HFF-Myc (cell line): ENCODE results near the gene CYP4A11.
"Not testable (repeated sequence)": the region's sequence is repeated elsewhere in the genome, so short reads cannot be mapped to it uniquely, and the experiment has no call there.

Experiments
- DNase-seq: peaks from one replicate; pipeline ENCODE4 v3.0.0-alpha.2; 2011; ENCODE audit warnings: low read depth; ENCODE audit errors: extremely low read depth
- H3K4me3 ChIP-seq: replicated peaks from 2 replicates; pipeline ENCODE4 v1.5.1; 2011; ENCODE audit warnings: low read depth, mild to moderate bottlenecking, control low read depth, low read length
- CTCF ChIP-seq: IDR thresholded peaks from 2 replicates; pipeline ENCODE4 v1.5.1; 2012; ENCODE audit warnings: mild to moderate bottlenecking, low read depth, low read length, control low read depth; ENCODE audit errors: missing control alignments

CYP4A11 gene

GRCh38 chr1:46960250-46960649 lies 19.0 kb upstream of the CYP4A11 start:
- no peak for DNase-seq
- no peak overlapping the region for H3K4me3 ChIP-seq
- TF ChIP-seq CTCF = no peak

GRCh38 chr1:46955116-46955515 lies 13.8 kb upstream of the CYP4A11 start:
- DNase-seq, H3K4me3 ChIP-seq: not testable (repeated sequence)

- not testable (repeated sequence) for H3K4me3 ChIP-seq, DNase-seq
These were observed 12.6 kb upstream of the CYP4A11 start for GRCh38 chr1:46953847-46954246.

GRCh38 chr1:46949417-46949666 lies 8.1 kb upstream of the CYP4A11 start:
- not testable (repeated sequence) for H3K4me3 ChIP-seq

GRCh38 chr1:46948629-46949416 lies 7.5 kb upstream of the CYP4A11 start:
- DNase-seq = no peak
- no peak for TF ChIP-seq CTCF
- no peak overlapping the region for H3K4me3 ChIP-seq

More at GRCh38 chr1:46949417-46949666, 8.1 kb upstream of the CYP4A11 start:
- not testable (repeated sequence) for DNase-seq

GRCh38 chr1:46947706-46948105 lies 6.4 kb upstream of the CYP4A11 start:
- H3K4me3 ChIP-seq, DNase-seq: not testable (repeated sequence)

- H3K4me3 ChIP-seq = no peak overlapping the region
- no peak for DNase-seq
- TF ChIP-seq CTCF = no peak
These were observed 810 bp upstream of the CYP4A11 start for GRCh38 chr1:46942086-46942485.

GRCh38 chr1:46940307-46940706 lies 969 bp downstream of the CYP4A11 start:
- H3K4me3 ChIP-seq = no peak overlapping the region
- DNase-seq = no peak
- no peak for TF ChIP-seq CTCF

GRCh38 chr1:46937270-46937669 lies 4.0 kb downstream of the CYP4A11 start:
- TF ChIP-seq CTCF = no peak

More at GRCh38 chr1:46937270-46937669, 4.0 kb downstream of the CYP4A11 start:
- DNase-seq = no peak
- no peak overlapping the region for H3K4me3 ChIP-seq
